Right atrium auricular region (tissue), 2 donors: ENCODE data around the gene AGPAT4. TPM values are rescaled to one million over a fixed set of nuclear protein-coding genes. Genes with fewer than 3 reads are reported as not detected.

ENCODE experiments used
- DNase-seq: peaks from one replicate; pipeline ENCODE4 v3.0.0-alpha.2; 2019; ENCODE audit warnings: low spot score
- H3K27ac ChIP-seq, 2 donors: fragments of 200-600 bp; sonication (generic); 1 replicate in 1 of 2; 2 replicates in 1 of 2; pipeline ENCODE4 v1.5.1; 2016 to 2019
- H3K27me3 ChIP-seq, 2 donors: fragments of 200-600 bp; sonication (generic); one replicate each; pipeline versions ENCODE4 v1.5.1 to v1.6.0; 2017 to 2019
- H3K36me3 ChIP-seq: fragments of 200-600 bp; sonication (generic); one replicate; pipeline ENCODE4 v1.5.1; 2016
- H3K4me1 ChIP-seq, 2 donors: fragments of 200-600 bp; sonication (generic); one replicate each; pipeline versions ENCODE4 v1.5.1 to v1.6.0; 2017 to 2019
- H3K4me3 ChIP-seq, 2 donors: fragments of 200-600 bp; sonication (generic); 1 replicate in 1 of 2; 2 replicates in 1 of 2; pipeline ENCODE4 v1.5.1; 2017 to 2019; ENCODE audit warnings: mild to moderate bottlenecking in 1 of 2, moderate library complexity in 1 of 2
- H3K9me3 ChIP-seq, 2 donors: fragments of 200-600 bp; sonication (generic); one replicate each; pipeline ENCODE4 v1.5.1; 2019
- total RNA-seq, 2 donors: library from RNA; depleted of rRNA; stranded (reverse); fragments of >200 nt; gene quantifications; one replicate each; pipeline ENCODE4 v1.1.0, GENCODE V29; 2016
- TF ChIP-seq, protein P1 (sequence below), 2 donors: fragments of 200-600 bp; sonication (generic); IDR thresholded peaks; one replicate each; pipeline ENCODE4 v1.5.1; 2019; ENCODE audit warnings: antibody characterized with exemption in 2 of 2

AGPAT4 gene
- total RNA-seq, 2 donors from 2014 or later, result 2.3 to 2.6 TPM

- Histone ChIP-seq H3K27ac (no peak overlapping the region), H3K4me3 (no peak overlapping the region), H3K27me3 (no peaks in the 10 kb centered on the region), H3K4me1 (peaks cover 0 to 50% of the 10 kb centered on the region in 2 donors), H3K36me3 (no peaks in the 10 kb centered on the region), H3K9me3 (no peaks in the 10 kb centered on the region)
- TF ChIP-seq, protein P1, sequence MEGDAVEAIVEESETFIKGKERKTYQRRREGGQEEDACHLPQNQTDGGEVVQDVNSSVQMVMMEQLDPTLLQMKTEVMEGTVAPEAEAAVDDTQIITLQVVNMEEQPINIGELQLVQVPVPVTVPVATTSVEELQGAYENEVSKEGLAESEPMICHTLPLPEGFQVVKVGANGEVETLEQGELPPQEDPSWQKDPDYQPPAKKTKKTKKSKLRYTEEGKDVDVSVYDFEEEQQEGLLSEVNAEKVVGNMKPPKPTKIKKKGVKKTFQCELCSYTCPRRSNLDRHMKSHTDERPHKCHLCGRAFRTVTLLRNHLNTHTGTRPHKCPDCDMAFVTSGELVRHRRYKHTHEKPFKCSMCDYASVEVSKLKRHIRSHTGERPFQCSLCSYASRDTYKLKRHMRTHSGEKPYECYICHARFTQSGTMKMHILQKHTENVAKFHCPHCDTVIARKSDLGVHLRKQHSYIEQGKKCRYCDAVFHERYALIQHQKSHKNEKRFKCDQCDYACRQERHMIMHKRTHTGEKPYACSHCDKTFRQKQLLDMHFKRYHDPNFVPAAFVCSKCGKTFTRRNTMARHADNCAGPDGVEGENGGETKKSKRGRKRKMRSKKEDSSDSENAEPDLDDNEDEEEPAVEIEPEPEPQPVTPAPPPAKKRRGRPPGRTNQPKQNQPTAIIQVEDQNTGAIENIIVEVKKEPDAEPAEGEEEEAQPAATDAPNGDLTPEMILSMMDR (IDR thresholded peaks at IDR 0.05), result no peak
- DNase-seq, result no peak
Observed at GRCh38 chr6:161230339-161230738, 43.5 kb downstream of the AGPAT4 start.

DNA sequence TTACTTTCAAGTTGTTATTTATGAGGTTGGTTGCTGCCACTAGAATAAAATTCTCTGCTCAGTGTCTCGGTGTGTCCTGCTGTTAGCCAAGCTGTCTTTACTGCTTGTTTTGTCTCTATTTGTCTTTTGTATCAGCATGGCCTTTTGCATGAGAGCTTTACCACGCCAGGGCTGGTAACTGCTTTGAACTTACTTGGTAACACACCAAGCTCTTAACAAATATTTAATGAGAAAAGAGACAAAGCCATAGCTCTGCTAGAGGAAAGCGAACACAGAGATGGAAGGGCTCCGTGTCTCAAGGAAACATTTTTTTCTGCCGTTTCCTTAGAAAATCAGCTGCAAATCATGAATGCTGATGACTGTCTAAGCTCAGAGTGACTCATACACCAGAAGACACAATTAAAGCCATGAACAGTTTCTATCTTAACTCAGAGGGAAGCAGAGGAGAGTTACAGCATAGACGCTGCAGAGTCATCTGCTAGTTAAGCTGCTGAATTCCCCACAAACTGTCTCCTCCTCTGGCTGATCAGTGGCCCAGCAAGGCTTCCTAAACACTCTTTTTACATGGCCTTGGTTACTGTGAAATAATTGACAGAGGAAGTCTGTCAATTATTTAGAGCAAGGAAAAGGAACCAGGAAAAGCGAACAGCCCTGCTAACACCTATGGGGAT is 44.8 kb downstream of the AGPAT4 start:
- H3K27me3 ChIP-seq, result no peaks in the 10 kb centered on the region
- peak overlapping the region; percentile 28 to 52 for H3K27ac ChIP-seq
- H3K4me3 ChIP-seq, result no peak overlapping the region
- peaks cover 0 to 41% of the 10 kb centered on the region in 2 donors for H3K4me1 ChIP-seq
- DNase-seq, result no peak
- no peaks in the 10 kb centered on the region for H3K9me3 ChIP-seq
- TF ChIP-seq, protein P1 (IDR thresholded peaks at IDR 0.05), result no peak
- no peaks in the 10 kb centered on the region for H3K36me3 ChIP-seq

- Histone ChIP-seq H3K4me3 (no peak overlapping the region), H3K4me1 (peaks cover 0 to 37% of the 10 kb centered on the region in 2 donors), H3K36me3 (no peaks in the 10 kb centered on the region), H3K27me3 (no peaks in the 10 kb centered on the region), H3K27ac (no peak overlapping the region), H3K9me3 (no peaks in the 10 kb centered on the region)
- no peak for DNase-seq
- TF ChIP-seq, protein P1 (IDR thresholded peaks at IDR 0.05), result no peak
Observed at GRCh38 chr6:161228096-161228495, 45.8 kb downstream of the AGPAT4 start.

GRCh38 chr6:161227004-161227960 is 46.6 kb downstream of the AGPAT4 start:
- Histone ChIP-seq H3K36me3 (no peaks in the 10 kb centered on the region), H3K27ac (no peak overlapping the region), H3K4me1 (peaks cover 0 to 37% of the 10 kb centered on the region in 2 donors), H3K9me3 (no peaks in the 10 kb centered on the region), H3K27me3 (no peaks in the 10 kb centered on the region), H3K4me3 (no peak overlapping the region)
- TF ChIP-seq, protein P1 (IDR thresholded peaks at IDR 0.05), result no peak
- no peak for DNase-seq

GRCh38 chr6:161226009-161226964 is 47.6 kb downstream of the AGPAT4 start:
- H3K4me3 ChIP-seq, result no peak overlapping the region
- no peak overlapping the region for H3K27ac ChIP-seq

More at GRCh38 chr6:161226009-161226964, 47.6 kb downstream of the AGPAT4 start:
- Histone ChIP-seq H3K27me3 (no peaks in the 10 kb centered on the region), H3K36me3 (no peaks in the 10 kb centered on the region), H3K9me3 (no peaks in the 10 kb centered on the region), H3K4me1 (peaks cover 0 to 37% of the 10 kb centered on the region in 2 donors)
- DNase-seq, result no peak
- TF ChIP-seq, protein P1 (IDR thresholded peaks at IDR 0.05), result no peak
